ENCODE measurements around the gene EPAS1.

The EPAS1 gene

GRCh38 chr2:46273919-46274318 lies 23.3 kb upstream of the EPAS1 start:
- no peak for DNase-seq

DNA sequence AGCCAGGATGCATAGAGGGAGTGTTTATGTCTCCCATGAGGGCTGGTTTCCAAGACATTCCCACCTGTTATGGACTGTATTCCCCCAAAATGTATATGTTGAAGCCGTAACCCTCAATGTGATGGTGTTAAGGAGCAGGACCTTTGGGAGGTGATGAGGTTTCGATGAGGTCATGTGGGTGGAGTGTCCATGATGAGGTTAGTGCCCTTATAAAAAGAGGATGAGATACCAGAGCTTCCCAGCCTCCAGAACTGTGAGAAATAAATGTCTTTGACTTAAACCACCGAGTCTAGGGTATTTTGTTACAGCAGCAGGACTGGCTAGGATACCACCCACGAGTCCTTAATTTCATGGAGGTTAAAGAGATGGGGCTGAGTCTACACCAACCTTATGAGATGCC lies 22.6 kb upstream of the EPAS1 start:
- DNase-seq, result no peak

GRCh38 chr2:46275995-46276394 lies 21.2 kb upstream of the EPAS1 start:
- DNase-seq, result no peak

DNA sequence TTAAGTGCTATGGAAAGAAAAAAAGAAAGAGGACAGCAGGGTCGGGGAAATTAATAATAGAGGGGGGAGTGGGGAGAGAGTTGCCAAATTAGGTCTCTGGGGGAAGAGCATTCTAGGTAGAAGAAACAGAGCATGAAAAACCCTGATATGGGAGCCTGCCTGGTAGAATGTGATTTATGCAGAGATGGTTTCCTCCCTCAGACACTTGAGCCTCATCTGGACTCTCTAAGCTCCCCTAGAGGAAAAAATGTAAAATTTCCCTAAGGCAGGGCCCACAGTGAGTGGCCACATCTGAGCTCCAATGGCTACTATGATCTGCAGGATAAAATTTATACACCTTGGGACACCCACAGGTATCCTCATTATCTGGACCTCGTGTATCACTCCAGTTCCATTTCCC lies 20.6 kb upstream of the EPAS1 start:
- DNase-seq, result no peak

DNA sequence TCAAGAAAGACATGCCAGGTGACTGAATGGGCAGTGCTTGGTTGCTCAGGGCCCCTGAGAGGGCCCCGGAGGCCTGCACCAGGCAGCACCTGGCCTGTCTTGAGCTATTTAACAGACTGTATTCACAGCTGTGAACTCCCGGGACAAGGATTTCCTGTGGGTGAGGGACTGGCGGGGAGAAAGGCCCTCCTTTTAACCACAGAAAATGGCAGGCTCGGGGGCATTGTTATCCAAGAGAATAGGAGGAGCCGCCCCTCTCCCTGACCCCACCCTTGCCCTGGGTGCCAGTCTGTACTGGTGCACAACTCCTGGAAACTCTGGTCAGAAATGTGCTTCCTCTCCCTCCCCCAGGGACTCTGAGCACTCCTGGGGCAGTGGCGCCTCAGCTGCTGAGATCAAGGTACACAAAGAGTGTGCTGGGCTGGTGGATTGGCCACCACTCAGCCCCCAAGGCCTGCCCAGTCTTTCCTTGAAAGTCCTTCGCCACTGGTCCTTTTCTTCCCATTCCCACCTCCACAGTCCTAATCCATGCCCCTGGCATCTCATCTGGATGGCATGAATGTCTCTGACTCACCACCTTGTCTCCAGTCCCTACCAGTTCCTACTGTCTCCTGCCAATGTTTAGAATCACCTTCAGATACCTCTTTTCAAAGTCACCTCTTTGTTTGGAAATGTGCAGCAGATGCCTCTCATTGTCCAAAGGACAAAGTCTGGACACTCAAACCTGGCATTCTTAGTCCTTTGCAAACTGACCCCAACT lies 19.6 kb upstream of the EPAS1 start:
- no peak for DNase-seq

DNA sequence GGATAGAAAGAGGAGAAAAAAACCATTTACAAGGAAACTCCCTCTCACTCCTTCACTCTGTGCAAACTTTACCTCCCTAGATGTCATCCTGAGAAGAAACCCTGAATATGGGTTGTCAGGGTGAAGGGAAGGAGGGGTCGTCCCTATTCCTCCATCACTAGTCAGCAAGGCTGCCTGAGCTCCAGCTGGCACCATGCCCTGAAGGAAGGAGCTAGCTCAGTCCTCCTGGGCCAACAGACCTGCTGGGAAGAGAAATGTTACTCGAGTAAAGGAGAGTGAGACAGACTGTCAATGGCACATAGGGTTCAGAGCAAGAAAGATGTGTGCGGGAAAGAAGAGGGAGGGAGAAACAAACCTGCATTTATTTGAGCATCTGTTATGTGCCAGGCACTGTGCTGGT lies 18.3 kb upstream of the EPAS1 start:
- DNase-seq, result no peak

- no peak for DNase-seq
Observed at GRCh38 chr2:46281939-46282338, 15.3 kb upstream of the EPAS1 start.

GRCh38 chr2:46283693-46284092 lies 13.5 kb upstream of the EPAS1 start:
- DNase-seq, result no peak

- no peak for DNase-seq
Observed at GRCh38 chr2:46284260-46284659, 12.9 kb upstream of the EPAS1 start.

DNA sequence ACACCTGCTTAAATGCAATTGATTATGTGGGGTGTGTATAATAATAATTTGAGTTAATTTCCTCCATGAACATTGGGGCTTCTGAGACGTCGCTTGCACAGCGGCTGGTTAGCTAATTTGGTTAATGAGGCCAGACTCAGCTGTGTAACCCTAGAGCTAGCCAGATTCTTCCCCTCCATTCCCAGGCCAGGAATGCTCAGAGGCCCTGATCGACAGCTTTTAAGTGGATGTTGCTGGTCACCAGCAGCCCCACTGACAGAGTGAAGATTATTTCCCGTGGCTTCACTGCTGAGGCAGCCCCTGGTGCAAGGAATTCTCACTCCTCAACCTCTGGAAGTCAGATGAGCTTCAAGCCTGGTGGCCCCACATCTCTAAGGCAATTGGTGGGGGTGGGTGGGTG lies 12.4 kb upstream of the EPAS1 start:
- DNase-seq, result no peak

DNA sequence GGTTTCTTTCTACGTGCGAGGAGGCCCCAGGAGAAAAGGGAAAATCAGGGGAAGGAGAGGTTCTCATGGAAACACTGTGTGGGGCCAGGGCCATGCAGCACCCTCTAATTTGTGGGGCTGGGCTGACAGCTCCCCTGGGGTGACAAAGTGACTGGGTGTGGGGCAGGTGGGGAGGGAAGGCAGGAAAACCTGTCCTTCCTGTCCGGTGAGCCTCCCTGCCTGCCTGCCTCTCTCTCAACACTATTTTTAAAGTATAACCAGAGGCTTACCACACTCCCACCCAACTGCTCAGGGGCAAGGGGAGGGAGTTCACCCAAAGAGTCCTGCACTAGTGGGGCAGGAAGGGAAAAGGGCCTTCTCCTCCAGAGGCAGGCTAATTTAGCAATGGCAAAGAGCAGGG lies 10.5 kb upstream of the EPAS1 start:
- no peak for DNase-seq

DNA sequence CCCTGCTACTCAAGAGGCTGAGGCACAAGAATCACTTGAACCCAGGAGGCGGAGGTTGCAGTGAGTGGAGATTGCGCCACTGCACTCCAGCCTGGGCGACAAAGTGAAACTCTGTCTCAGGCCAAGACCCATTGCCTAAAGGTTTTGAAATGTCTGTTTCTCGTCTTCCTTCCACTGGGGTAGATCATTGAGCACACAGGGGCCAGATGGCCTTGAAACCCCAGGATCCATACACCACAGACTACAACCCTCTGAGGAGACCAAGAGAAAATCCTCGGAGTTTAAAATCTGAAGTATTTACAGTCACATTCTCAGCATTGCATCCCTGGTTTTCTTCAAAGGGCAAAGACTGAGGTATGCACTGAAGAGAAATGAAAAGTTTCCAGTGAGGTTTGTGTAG lies 7.1 kb upstream of the EPAS1 start:
- DNase-seq, result no peak

GRCh38 chr2:46293466-46293865 lies 3.7 kb upstream of the EPAS1 start:
- DNase-seq, result no peak

DNA sequence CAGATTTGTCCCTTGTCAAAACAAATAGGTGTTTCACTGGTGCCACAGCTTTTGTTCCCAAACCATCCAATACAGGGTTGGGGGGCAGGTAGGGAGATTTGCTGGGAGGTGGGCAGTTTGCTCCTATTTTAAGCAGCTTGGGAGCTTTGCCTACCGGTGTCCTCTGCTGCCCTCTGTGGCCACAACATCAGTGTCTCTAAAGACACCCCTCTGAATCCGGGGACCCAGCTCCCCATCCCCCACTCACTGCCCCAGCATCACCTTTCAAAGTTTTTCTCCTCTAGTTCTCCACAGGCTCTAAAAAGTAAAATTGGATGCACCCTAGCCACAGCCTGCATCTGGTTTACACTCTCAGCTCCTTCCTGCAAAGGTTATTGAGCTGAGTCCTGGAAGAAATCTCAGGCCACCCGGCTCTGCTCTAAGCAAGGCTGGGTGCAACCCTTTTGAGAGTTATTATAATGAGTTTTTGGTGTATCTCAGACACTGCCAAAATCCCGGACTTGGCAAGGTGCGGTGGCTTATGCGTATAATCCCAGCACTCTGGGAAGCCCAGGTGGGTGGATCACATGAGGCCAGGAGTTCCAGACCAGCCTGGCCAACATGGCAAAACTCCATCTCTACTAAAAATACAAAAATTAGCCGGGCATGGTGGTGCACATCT lies 2.9 kb upstream of the EPAS1 start:
- DNase-seq, result no peak

DNA sequence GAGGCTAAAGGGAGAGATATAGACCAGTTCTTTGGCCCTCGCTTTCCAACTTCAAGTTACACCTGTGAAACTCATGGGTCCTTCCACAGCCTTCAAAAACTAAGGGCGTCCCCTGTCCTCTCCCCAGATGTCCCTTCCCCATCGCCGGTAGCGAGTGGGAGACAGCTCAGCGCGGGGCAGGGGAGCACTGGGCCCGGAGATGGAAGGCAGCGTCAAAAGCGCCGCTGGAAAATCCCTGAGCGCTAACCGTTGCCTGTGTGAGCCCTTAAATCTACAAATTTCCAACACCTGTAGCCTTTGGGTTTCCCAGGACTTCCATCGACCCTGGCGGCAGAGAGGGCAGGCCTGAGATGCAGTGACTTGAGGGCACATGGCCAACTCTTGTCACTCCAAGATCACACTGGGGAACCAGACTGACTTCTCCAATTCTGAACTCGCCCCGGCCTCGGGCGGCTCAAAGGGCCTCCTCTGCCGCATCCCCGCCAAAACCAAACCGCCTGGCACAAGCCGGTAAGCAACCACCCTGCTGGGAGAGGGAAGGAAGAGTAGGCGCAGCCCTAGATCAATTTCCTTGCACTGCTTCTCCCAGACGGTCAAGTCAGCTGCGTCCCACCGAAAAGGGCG lies 879 bp upstream of the EPAS1 start:
- no peak for DNase-seq

- DNase-seq, result peak; percentile 73
Observed at GRCh38 chr2:46297546-46298271, 502 bp downstream of the EPAS1 start.

- DNase-seq, result no peak
Observed at GRCh38 chr2:46298272-46298521, 990 bp downstream of the EPAS1 start.

DNA sequence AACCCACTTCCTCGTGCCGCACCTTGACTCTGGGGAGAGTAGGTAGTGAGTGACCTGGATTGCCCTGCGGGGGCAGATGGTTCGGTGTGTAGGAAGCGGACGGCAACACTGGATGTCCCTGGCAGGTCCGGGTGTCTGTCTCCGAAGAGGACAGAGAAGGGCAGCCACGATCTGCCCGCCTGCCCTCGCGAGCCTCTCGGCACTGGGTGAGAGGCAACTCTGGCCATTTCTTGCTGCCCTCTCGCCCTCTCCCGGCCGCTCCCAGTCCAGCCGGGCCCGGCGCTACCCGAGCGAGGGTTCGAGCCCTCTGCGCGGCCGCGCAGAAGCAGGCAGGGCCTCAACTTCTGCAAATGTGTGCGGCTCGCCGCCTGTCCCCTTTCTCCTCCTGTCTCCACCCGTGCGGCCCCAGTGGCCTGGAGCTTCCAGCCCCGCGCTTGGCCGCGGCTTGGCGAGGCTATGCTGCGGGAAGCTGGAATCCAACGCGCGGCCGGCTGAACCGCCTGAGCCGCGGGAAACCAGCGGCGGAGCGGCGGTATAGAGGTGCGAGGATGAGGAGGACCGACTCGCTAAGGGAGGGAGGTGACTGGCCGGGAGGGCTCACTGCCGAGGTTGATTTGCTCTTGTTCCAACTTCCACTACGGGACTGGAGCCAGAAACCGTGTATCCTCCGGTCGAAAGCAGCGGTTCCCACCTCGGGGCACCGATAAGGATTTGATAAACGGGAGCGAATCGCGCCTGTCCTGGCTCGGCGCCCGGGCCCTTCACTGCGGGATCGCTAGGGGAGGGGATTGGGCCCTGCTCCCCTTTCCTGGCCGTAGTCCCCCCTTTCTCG lies 1.5 kb downstream of the EPAS1 start:
- DNase-seq, result peak; percentile 16

DNA sequence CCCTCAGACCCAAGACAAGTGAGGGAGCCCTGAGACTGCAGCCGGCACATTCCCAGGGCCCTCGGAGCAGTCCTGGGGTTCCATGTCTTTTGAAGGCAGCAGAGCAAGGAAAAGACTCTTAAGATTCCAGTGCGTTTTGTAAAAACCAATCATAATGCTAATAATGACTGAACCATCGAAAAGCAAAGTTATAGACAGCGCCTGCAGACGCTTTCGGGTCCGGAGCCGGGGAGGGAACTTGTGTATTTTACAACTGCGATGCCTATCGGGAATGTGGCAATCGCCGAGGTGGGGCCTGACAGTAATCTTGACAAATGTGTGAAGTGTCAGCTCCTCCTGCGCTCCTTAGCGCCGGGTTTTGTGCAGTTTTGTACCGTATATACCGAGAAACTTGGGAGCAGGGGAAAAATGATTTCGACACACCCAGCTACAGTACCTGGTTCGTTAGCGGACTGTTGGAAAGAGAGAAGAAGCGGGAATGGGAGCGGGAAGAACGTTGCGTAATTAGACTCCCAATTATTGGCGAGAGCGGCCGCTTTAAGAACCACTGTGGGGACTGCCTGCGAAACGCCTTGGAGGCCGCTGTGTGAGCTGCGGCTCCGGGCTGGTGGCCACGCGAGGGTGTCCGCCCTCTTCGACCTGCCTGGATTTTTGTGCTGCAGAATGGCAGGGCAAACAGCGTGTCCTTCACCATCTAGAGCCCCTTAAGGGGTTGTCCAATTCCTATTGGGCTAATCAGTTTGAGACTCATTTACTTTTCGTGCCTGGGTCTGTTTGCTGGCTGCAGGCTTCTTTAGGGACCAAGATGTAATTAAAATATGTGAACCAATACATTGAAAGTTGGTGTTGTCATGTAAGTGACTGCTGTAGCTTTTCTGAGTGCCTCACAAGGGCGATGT lies 2.4 kb downstream of the EPAS1 start:
- no peak for DNase-seq

DNA sequence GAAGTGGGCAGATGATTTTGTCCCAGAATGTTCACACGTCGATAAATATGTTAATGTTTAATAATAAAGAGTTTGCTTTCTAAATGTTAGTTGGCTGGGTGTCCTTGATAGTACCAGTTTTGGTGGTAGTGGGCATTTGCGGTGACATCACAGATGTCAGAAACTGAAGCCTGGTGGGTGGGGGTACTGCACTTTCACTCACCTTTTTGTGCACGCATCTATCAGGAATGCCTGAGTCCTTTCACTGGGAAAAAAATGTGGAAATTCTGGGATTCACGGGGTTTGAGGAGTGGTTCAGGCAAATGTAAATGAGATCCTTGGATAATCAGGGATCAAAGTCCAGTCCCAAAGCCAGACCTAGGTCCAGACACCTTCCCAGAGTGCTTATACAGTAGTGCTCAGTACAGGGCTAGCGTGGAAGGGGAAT lies 3.2 kb downstream of the EPAS1 start:
- DNase-seq, result no peak

DNA sequence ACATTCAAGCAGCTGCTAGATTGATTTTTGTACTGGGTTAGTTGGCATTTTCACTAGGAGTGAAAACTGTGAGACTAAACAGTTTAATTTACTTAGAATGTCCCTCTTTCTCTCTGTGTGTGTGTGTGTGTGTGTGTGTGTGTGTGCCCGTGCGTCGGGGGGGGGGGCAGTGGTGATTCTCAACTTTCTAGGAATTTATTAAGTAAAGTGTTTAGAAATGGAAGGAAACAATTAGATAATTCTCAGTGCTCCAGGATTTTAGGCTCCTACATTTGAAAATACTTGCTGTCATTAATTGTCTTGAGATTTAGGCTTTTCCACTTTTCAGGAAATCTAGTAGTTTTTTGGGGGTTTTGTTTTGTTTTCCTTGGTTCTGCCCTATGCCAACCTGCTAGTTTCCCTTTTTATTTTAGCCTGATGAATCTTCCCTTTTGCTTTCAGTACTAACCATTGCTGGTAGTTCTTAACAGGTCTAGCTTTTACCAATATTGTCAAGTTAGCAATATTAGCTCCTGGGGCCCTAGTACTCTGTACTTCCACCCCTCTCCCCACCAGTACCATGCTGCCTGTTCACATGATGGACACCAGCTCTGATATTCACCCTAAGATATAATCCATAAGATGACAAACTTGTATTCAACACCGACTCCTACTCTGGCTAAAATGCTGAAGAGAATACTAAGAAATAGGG lies 4.9 kb downstream of the EPAS1 start:
- no peak for DNase-seq
